HG02973 (cell line): Measurements from ENCODE around the gene ARMC8.

ENCODE experiments used
- ATAC-seq: cut with Tn5 transposase; IDR thresholded peaks from one replicate; pipeline ENCODE4 v1.9.1; 2021; ENCODE audit warnings: moderate library complexity; ENCODE audit not compliant: unreplicated experiment

Gene ARMC8

DNA sequence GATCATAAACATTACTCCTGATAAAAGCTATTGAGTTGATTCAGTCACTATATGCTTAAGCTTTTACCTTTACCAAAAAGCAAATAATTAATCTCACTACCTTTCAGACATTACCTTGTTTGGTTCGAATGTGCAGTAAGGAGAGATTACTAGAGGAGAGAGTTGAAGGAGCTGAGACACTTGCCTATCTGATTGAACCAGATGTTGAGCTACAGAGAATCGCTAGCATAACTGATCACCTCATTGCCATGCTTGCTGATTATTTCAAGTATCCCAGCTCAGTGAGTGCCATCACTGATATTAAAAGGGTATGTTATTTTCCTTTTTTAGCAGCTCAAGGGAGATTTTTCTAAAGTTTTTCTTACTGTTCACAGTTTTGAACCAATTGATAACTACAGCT, 54.6 kb downstream of the ARMC8 start:
- no peak for ATAC-seq

DNA sequence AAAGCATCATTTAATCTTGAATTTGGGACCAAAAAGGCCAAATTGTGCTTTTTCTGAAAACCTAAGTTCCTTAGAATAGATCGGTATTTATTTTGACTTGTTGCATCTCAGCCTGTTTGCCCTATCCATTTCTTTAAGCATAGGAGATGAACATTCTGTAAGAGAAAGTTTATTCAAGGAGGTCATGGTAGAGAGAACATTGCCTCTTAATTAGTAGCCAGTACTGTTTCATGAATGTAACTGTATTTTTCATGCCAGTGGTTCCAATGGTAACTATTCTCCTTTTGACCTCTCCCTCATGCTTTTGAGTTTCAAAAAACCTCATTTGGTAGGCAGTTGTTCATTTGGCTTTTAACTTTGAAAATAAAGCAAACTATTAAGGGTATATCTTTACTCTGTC, 55.4 kb downstream of the ARMC8 start:
- no peak for ATAC-seq

DNA sequence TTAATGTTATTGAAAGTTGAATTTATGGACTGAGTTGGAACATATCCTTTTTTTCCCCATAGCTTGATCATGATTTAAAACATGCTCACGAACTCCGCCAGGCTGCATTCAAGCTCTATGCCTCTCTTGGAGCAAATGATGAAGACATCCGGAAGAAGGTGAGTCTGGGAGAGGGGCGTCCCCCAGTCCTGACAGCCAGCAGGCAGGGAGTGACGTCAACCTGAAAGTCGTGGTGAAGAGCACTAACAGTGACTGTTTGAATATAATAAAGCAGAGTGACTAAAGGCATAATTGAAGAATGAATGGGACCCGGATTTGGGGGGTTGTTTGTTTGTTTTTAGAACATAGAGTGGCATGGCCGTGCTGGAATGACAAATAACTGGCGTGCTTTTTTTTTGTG, 57.9 kb downstream of the ARMC8 start:
- no peak for ATAC-seq

DNA sequence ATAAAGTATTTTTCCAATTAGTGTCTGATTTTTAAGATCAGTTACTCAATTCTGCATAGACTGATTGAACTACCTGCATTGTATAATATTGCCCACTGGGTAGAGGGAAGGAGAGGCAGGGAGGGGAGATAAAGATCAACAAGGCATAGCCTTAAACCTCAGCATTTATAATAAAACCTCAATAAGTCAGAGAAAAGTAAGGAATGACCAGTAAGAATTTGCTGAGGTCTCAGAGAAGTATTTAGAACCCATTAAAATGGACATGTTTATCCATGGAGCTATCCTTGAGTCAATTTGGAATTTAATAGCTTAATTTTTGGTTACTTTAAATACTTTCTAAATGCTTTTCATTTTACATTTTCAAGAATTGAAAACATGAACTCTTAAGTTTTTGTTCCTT, 62.5 kb downstream of the ARMC8 start:
- no peak for ATAC-seq

DNA sequence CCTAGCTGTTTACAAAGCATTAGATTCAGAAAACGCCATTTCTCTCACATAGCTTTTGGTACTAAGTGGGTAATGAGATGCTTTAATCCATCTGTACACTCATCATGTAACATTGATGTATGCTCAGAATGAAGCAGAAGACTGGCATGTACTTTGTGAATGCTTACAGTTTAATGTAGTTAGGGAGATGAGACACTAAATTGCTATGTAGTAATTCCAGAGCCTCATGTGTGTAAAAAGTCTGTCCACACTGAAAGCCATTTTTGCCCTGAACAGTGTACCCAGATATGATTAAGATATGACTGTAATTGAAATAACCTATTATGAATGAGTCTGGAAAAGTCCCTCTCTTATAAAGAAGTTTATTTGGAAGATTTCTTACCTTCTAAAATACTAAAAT, 66.5 kb downstream of the ARMC8 start:
- ATAC-seq = no peak

DNA sequence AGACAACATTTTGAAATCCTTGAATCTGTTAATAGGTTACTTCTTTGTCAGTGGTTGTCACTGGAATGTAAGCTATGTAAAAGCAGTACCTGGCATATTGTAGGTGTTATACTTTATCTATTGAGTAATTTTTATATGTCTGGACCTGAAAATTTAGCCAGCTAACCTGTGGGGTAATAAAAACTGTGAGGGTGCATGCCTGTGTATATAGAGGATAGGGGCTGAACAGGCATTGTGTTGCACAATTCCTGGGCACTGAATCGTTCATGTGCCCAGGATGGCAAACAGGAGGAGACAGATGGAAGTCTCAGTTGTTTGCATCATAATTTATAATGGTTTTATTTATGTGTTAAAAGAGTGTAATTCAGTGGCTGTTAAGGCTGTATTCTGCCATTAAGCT, 67.1 kb downstream of the ARMC8 start:
- ATAC-seq = no peak

DNA sequence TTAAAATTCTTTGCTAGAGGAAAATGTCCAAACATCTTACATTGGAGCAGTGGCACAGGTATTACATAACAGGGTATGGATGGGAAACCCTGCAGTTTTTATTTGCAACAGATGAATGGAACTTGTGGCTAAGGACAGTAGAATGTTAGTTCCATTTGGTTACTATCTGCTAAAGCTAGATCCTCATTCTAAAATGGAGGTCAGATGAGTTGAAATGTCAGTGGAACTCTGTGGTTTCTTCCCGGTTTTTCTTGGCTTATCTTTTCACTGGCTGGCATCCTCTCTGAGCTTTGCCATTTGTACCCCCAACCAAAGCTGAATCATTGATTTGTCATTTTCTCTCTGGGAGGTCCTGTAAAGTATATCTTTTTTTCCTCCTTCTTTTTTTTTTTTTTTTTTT, 68.9 kb downstream of the ARMC8 start:
- ATAC-seq = no peak

DNA sequence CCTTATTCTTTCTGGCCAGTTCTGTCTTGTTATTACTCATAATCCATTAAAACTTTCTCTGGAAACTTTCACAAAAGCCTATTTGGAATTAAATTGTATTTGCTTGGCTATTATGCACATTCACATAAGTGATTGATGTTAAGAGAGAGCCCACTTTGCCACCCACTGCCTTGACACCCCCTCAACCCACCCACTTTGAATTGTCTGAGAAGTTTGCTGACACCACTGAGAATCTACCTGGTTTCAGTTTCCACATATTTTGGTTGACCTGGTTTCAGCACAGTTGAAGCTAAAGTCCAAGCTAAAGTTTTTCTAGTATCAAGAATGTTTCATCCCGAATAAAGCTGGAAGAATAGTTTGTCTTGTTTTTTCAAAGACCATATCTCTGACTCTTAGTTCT, 70.9 kb downstream of the ARMC8 start:
- no peak for ATAC-seq

DNA sequence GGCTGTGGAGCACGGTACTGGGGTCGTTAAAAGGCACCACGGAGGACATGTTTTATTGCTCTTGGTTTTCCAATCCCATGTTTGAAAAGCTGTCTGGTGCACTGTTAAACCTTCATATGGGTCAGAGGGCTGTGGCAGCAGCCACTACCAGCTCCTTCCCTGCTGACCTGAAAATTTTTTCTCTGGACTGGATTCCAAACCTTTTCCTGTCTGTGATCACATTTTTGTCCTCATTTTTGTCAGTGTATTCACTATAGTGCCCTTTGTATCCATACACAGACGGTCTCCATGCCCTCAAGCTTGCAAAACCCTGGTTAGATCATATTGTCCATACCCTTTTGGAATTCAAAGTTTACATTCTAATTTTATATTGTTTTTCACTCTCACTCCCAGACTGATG, 72.0 kb downstream of the ARMC8 start:
- ATAC-seq = no peak

DNA sequence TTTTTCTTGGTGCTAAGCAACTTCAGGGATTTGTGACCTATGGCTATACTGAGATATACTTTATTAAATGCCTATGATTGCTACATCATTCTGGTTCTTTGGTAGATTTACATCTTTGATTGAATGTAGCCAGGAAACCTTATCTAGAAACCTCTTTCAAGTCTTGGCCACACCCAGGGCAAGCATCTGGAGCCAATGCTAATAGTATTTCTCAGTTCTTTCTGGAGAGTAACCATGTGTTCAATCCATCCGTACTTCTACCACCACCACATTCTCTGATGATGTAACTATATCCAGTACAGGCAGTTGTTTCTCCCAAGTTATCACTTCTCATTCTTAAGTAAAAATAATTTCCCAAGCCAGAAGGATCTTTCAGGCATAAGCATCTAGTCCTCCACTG, 73.5 kb downstream of the ARMC8 start:
- no peak for ATAC-seq

DNA sequence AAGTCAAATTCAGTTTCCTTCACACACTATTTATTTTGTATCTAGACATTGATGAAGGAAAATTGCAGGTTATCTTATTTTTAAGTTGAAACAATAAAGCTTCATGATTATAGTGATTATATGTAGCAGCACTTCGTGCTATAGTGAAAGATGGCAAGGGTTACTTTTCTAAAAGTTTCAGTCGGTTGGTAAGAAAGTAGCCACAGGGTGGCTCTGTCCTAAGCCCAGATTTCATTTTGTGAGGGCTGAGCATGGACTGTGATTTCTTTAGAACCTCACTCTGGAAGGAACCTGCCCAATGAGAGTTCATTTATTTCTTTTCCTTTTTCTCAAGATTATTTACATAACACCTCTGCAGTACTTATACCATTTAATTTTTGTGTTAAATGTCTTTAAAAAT, 76.0 kb downstream of the ARMC8 start:
- ATAC-seq = no peak

DNA sequence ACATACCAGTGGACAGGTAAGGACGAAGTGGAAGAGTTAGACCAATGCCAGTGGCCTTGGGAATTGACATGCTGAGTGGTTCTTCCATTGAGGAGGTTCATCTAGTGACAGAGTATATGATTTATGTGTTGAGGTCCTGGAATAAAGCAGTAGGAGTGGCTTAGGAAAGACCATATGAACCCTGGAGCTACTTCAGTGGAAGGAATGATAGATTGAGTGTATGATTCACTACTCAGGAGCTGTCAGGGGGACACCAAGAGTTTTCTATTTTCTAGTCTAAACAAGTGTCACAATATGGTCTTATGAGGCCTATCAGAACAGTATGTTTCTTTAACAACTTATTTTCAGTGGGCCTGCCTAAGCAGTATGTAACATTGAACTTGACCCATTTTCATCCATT, 78.6 kb downstream of the ARMC8 start:
- ATAC-seq = no peak

DNA sequence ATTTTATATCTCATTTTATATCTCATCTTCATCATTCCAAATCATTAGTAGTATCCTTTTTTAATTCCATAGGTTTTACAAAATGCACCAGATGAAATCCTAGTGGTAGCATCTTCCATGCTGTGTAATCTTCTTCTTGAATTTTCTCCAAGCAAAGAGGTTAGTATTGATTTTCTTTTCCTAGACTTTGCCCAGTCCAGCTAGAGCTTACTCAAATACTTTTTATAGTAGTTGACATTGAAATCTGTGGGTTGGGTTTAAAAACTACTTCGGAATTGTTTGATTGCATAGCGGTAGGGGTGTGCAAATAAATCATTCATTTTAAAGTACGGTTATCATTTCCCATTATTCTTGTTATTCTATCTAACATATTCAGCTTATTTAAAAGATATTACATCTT, 80.0 kb downstream of the ARMC8 start:
- ATAC-seq = no peak

DNA sequence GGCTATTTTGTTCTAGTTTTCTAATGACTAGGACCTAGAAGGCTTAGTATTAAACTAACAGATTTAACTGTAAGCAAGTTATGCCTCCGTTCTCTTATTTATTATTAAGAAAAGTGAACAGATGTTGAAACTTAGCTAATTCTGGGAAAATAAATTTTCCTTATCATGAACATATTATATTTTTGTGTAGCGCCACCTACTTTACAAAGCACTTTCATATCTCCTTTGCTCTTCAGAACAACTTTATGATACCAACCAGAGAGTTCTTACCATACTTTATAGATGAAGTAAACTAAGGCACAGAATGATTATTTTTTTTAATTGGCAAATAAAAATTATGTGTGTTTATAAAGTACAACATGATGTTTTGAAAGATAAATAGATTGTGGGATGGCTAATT, 83.1 kb downstream of the ARMC8 start:
- no peak for ATAC-seq

DNA sequence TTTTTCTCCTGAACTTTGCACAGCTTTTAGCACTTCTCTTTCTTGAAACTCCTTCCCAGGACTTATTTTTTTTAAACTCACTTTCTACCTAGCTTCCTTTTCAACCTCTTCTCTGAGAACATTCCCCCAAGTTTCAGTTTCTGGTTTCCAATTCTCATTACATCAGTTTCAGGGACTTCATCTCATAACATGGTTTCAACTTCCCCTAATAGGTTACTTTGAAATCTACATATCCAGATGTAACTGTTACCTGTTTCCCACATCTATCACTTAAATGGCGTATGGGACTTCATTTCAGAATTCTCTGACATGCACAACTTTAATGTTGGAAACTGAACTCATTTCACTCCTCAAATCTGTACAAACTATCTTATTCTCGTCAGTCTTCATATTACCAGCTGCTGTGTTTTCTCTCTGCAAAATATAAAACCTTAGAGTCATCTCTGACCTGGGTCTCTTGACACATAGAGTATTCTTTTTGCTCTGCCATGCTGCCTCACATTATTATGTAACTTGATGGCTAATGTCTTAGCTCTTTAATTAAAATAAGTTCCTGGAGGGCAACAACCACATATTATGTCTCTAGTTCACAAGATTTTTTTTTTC, 84.2 kb downstream of the ARMC8 start:
- ATAC-seq = peak; percentile 91

DNA sequence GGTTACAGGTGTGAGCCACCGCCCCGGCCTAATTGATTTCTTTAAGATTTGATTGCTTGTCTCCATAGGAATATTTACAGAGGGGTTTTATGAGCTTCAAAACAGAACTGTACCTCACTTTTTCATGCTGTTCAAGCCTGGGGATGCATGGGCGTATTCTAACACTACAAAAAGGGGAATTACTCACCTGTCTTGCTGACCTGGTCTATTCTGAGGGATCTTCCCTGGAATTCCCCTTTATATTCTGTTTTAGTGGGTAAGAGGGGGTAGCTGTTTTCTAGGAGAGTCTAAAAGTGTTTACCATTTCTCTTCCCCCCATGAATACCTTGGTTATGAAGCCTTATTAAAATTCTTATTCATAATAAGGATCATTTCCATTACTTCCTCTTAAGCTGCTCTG, 94.5 kb downstream of the ARMC8 start:
- no peak for ATAC-seq

DNA sequence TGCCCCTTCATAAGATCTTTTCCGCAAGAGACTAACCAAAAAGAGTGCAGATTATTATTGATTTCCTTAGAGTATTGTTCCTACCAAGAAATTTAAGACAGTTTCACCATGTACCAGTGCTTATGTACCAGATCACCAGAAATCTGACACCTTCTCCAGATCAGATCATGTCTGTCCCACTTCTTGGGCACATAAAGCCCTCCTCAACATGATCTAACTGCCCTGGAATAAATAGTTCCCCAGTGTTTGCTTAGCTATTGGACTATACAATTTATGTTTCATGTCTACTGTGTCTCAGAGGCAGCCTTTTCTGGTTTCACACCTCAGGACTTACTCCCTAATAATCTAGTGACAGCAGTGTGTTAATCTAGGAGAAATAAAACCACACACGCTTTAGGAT, 95.7 kb downstream of the ARMC8 start:
- no peak for ATAC-seq

DNA sequence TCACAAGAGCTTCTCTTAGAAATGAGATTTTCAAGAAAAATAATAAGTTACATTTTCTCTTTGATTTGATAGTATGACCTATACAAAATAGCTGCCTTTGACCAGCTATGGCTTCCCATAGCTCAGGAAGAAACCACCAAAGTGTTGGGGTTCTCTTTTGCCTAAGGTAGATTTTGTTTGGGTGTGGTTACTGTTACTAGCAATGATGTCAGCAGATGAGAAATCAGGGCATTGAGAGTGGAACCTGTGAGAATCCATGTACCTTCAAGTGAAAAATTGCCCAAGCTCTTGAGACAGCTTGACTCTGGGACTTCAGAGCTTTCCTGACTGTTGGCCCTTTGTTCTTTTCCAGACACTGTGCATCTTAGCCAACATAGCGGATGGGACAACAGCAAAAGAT, 97.0 kb downstream of the ARMC8 start:
- ATAC-seq = no peak

DNA sequence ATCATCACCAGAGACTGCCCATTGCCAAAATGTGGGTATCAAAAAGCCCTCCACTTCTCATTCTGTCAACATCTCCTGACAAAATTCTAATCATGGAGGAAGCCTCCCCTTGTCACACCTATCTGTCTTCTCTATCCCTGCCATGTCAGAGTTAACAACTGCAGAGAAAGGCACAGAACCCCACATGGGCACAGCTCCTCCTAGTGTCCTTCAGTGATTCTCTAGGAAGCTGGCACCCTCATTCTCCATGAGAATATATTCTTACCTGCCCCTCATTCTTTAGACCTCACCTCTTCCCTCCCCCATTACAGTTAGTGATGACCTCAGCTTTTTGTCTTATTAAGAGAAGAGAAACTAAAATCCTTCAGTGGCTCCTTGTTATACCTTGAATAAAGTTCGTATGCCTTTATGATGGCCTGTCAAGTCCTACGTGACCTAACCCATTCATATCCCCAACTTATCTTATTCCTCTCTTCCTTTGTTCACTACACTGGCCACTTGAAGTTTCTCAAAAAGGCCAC, 97.9 kb downstream of the ARMC8 start:
- no peak for ATAC-seq

DNA sequence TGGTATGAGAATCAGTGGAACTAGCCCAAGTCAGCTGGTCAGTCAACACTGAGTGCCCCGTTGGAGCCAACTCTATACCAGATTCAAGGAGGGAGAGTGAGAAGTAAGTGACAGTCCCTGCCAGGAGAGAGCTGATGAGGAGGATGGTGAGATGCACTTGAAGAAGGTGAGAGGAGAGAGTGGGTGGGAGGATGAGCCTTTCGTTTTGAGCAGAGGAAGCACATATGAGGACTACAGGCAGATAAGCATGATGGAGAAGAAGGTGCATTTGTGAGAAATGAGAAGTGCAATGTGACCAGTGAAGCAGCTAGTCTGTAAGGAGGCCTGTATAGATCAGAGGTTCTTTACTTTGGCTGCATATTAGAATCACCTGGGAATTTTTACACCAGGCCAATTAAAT, 102.2 kb downstream of the ARMC8 start:
- no peak for ATAC-seq

DNA sequence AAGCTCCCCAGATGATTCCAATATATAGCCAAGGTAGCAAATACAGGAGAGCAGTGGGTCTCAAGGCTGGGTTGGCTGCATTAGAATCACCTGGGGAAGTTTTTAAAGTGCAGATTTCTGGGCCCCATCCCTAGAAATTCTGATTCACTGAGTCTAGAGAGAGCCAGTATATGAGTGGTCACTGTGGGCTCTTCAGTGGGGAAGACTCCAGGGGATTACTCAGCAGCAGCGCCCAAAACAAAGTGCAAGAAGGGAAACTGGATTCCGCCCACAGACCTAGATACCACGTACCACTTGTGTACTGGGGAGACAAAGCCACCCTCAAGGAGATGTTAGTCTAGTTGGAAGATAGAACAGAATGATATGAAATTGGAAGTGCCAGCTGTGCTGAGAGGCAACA, 102.6 kb downstream of the ARMC8 start:
- no peak for ATAC-seq

DNA sequence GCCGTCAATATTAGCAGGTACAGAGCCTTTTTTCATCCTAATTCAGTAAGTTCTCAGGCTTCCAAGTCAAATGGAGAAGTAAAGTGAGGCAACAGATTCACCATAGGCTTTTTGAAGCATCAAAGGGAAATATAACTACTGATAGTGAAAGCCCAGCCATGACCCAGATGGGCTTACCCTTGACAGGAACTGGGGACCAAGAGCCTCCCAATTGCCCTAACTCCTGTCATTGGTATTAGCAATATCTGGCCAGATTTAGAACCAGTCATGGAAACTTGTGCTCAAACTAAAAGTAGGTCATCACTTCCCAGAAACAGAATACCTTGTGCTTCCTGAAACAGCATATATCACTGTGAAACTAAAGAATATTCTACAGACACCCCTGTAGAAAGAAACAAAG, 109.5 kb downstream of the ARMC8 start:
- ATAC-seq = no peak

DNA sequence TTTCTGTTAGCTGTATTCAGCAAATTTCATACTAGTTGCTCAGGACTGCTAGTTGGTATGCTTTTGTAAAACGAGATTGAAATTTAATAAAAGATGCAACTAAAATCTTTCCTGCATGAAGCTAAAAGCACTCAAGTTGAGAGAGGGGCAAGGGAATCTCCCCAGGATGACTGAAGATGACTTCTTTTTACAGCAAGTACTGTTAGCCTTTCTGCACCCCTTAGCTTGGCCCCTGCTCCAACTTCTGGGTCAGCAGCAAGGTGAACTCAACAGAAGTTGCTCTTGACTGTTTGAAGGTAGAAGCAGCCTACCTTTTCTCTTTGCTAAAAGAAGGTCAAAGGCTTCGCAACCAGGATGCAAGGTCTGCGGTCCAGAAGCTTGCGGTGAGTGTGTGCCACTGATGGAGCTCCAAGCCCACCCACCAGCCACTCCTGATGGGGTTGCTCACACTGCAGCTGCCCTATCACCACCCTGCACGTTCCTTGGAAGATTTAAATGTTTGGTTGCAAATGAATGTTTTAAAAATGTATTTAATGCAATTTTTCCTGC, 110.0 kb downstream of the ARMC8 start:
- no peak for ATAC-seq
